ENCODE measurements around the gene CCDC88B. TPM values are rescaled to one million over a fixed set of nuclear protein-coding genes. Genes with fewer than 3 reads are reported as not detected.

Gene CCDC88B
- polyA plus RNA-seq, 12 donors, result 2.5 to 10.7 (median 3.4) TPM; not detected in 1

Other genes starting within 250 kb of the CCDC88B start
- gene MACROD1, start 174.1 kb upstream of the CCDC88B start, polyA plus RNA-seq (ENCODE audit: insufficient read length in 12 of 12), result 100 to 1,000 TPM in 1 of 12 donors, 10 to 100 TPM in 10, not detected in 1; 41.1 to 129 (median 55.2) TPM
- 100 to 1,000 TPM in 11 of 12 donors, not detected in 1; 119 to 165 (median 139) TPM for gene STIP1, start 154.0 kb upstream of the CCDC88B start, polyA plus RNA-seq (ENCODE audit: insufficient read length in 12 of 12)
- gene FERMT3, start 133.5 kb upstream of the CCDC88B start, polyA plus RNA-seq (ENCODE audit: insufficient read length in 12 of 12), result 10 to 100 TPM in 1 of 12 donors, 1 to 10 TPM in 10, not detected in 1; 5.2 to 16.7 (median 7.5) TPM
- gene TRPT1, start 114.0 kb upstream of the CCDC88B start, polyA plus RNA-seq (ENCODE audit: insufficient read length in 12 of 12), result 100 to 1,000 TPM in 1 of 12 donors, 10 to 100 TPM in 10, not detected in 1; 30.8 to 142 (median 65.8) TPM
- 10 to 100 TPM in 11 of 12 donors, not detected in 1; 13.1 to 47.0 (median 17.1) TPM for gene NUDT22, start 113.9 kb upstream of the CCDC88B start, polyA plus RNA-seq (ENCODE audit: insufficient read length in 12 of 12)
- 10 to 100 TPM in 11 of 12 donors, not detected in 1; 41.1 to 71.1 (median 51.5) TPM for gene DNAJC4, start 109.7 kb upstream of the CCDC88B start, polyA plus RNA-seq (ENCODE audit: insufficient read length in 12 of 12)
- 100 to 1,000 TPM in 1 of 12 donors, 10 to 100 TPM in 10, not detected in 1; 71.0 to 113 (median 89.8) TPM for gene VEGFB, start 105.6 kb upstream of the CCDC88B start, polyA plus RNA-seq (ENCODE audit: insufficient read length in 12 of 12)
- 100 to 1,000 TPM in 1 of 12 donors, 10 to 100 TPM in 10, not detected in 1; 37.5 to 114 (median 39.5) TPM for gene FKBP2, start 99.1 kb upstream of the CCDC88B start, polyA plus RNA-seq (ENCODE audit: insufficient read length in 12 of 12)
- gene PPP1R14B, start 93.3 kb upstream of the CCDC88B start, polyA plus RNA-seq (ENCODE audit: insufficient read length in 12 of 12), result 100 to 1,000 TPM in 11 of 12 donors, not detected in 1; 126 to 218 (median 167) TPM
- 10 to 100 TPM in 6 of 12 donors, 1 to 10 TPM in 5, not detected in 1; 8.5 to 18.9 (median 10.4) TPM for gene PLCB3, start 88.7 kb upstream of the CCDC88B start, polyA plus RNA-seq (ENCODE audit: insufficient read length in 12 of 12)
- 10 to 100 TPM in 11 of 12 donors, not detected in 1; 19.3 to 52.4 (median 24.6) TPM for gene BAD, start 55.5 kb upstream of the CCDC88B start, polyA plus RNA-seq (ENCODE audit: insufficient read length in 12 of 12)
- 10 to 100 TPM in 11 of 12 donors, not detected in 1; 14.1 to 32.9 (median 17.1) TPM for gene GPR137, start 54.4 kb upstream of the CCDC88B start, polyA plus RNA-seq (ENCODE audit: insufficient read length in 12 of 12)
- gene KCNK4, start 48.9 kb upstream of the CCDC88B start, polyA plus RNA-seq (ENCODE audit: insufficient read length in 12 of 12), result not detected
- gene CATSPERZ, start 39.8 kb upstream of the CCDC88B start, polyA plus RNA-seq (ENCODE audit: insufficient read length in 12 of 12), result not detected
- gene ESRRA, start 34.7 kb upstream of the CCDC88B start, polyA plus RNA-seq (ENCODE audit: insufficient read length in 12 of 12), result 10 to 100 TPM in 11 of 12 donors, not detected in 1; 11.9 to 55.5 (median 20.2) TPM
- 100 to 1,000 TPM in 11 of 12 donors, not detected in 1; 142 to 254 (median 166) TPM for gene TRMT112, start 22.6 kb upstream of the CCDC88B start, polyA plus RNA-seq (ENCODE audit: insufficient read length in 12 of 12)
- 100 to 1,000 TPM in 11 of 12 donors, not detected in 1; 107 to 165 (median 124) TPM for gene PRDX5, start 22.1 kb upstream of the CCDC88B start, polyA plus RNA-seq (ENCODE audit: insufficient read length in 12 of 12)
- gene RPS6KA4, start 19.0 kb downstream of the CCDC88B start, polyA plus RNA-seq (ENCODE audit: insufficient read length in 12 of 12), result 10 to 100 TPM in 11 of 12 donors, not detected in 1; 10.0 to 49.8 (median 11.9) TPM
- gene SLC22A11, start 215.7 kb downstream of the CCDC88B start, polyA plus RNA-seq (ENCODE audit: insufficient read length in 12 of 12), result under 1 TPM in 5 of 12 donors, not detected in 7; 0.17 to 0.74 (median 0.22) TPM